HG03571 (cell line): ENCODE measurements around the gene CEP89.
"Not testable (repeated sequence)": the region's sequence is repeated elsewhere in the genome, so short reads cannot be mapped to it uniquely, and the experiment has no call there.

Experiments used
- ATAC-seq: cut with Tn5 transposase; IDR thresholded peaks from one replicate; pipeline ENCODE4 v1.9.1; 2021; ENCODE audit not compliant: unreplicated experiment

The CEP89 gene

GRCh38 chr19:32848035-32848434 is 123.7 kb downstream of the CEP89 start:
- not testable (repeated sequence) for ATAC-seq

- ATAC-seq: no peak
Measured at GRCh38 chr19:32843716-32844245, 128.0 kb downstream of the CEP89 start.

- ATAC-seq: no peak
Measured at GRCh38 chr19:32842061-32842460, 129.7 kb downstream of the CEP89 start.

- ATAC-seq: no peak
Measured at GRCh38 chr19:32837531-32837930, 134.2 kb downstream of the CEP89 start.

- not testable (repeated sequence) for ATAC-seq
Measured at GRCh38 chr19:32833388-32833787, 138.4 kb downstream of the CEP89 start.

GRCh38 chr19:32832825-32833224 is 138.9 kb downstream of the CEP89 start:
- not testable (repeated sequence) for ATAC-seq

- ATAC-seq: not testable (repeated sequence)
Measured at GRCh38 chr19:32832094-32832493, 139.7 kb downstream of the CEP89 start.

- ATAC-seq: no peak
Measured at GRCh38 chr19:32831611-32832010, 140.1 kb downstream of the CEP89 start.

- no peak for ATAC-seq
Measured at GRCh38 chr19:32830231-32831014, 141.3 kb downstream of the CEP89 start.

GRCh38 chr19:32829345-32829896 is 142.3 kb downstream of the CEP89 start:
- no peak for ATAC-seq

GRCh38 chr19:32828643-32829344 is 143.0 kb downstream of the CEP89 start:
- no peak for ATAC-seq

- no peak for ATAC-seq
Measured at GRCh38 chr19:32828139-32828538, 143.6 kb downstream of the CEP89 start.
